Spleen (tissue), 11 donors: Measurements from ENCODE around the gene GRM1. TPM values are rescaled to one million over a fixed set of nuclear protein-coding genes. Genes with fewer than 3 reads are reported as not detected.

Experiments
- DNase-seq: peaks from one replicate; pipeline ENCODE4 v3.0.0-alpha.2; 2020
- H3K27ac ChIP-seq, 8 donors: fragments of 200-600 bp; sonication (generic) in 7 of 8; 1 replicate in 4 of 8; 2 replicates in 4 of 8; pipeline versions ENCODE4 v1.5.0 to v1.8.0; 2016 to 2021; ENCODE audit warnings: inconsistent platforms in 4 of 8, mild to moderate bottlenecking in 4 of 8, moderate library complexity in 1 of 8
- H3K27me3 ChIP-seq, 7 donors: fragments of 200-600 bp; sonication (generic) in 6 of 7; replicated peaks in 1 of 7; 1 replicate in 4 of 7; 2 replicates in 3 of 7; pipeline versions ENCODE4 v1.5.0 to v1.8.0; 2016 to 2021; ENCODE audit warnings: inconsistent platforms in 3 of 7, mild to moderate bottlenecking in 1 of 7
- H3K36me3 ChIP-seq, 6 donors: fragments of 200-600 bp; sonication (generic) in 5 of 6; 1 replicate in 4 of 6; 2 replicates in 2 of 6; pipeline versions ENCODE4 v1.5.0 to v1.8.0; 2016 to 2021; ENCODE audit warnings: inconsistent platforms in 2 of 6
- H3K4me1 ChIP-seq, 6 donors: fragments of 200-600 bp; sonication (generic) in 5 of 6; 1 replicate in 3 of 6; 2 replicates in 3 of 6; pipeline versions ENCODE4 v1.5.0 to v1.8.0; 2016 to 2021; ENCODE audit warnings: inconsistent platforms in 3 of 6
- H3K4me3 ChIP-seq, 8 donors: fragments of 200-600 bp; sonication (generic) in 7 of 8; 1 replicate in 4 of 8; 2 replicates in 4 of 8; pipeline versions ENCODE4 v1.5.0 to v1.8.0; 2016 to 2021; ENCODE audit warnings: inconsistent platforms in 4 of 8, mild to moderate bottlenecking in 4 of 8, moderate library complexity in 2 of 8
- H3K9me3 ChIP-seq, 8 donors: fragments of 200-600 bp; sonication (generic) in 7 of 8; 1 replicate in 4 of 8; 2 replicates in 4 of 8; pipeline versions ENCODE4 v1.5.0 to v1.8.0; 2016 to 2021; ENCODE audit warnings: inconsistent platforms in 4 of 8
- POLR2A ChIP-seq, 3 donors: fragments of 450-650 bp; IDR thresholded peaks; one replicate each; pipeline ENCODE4 v1.5.1; 2017; ENCODE audit warnings: antibody characterized with exemption in 3 of 3, mild to moderate bottlenecking in 1 of 3
- POLR2AphosphoS5 ChIP-seq, 3 donors: sonication (generic); formaldehyde crosslinking; IDR thresholded peaks; one replicate each; pipeline ENCODE4 v1.5.1; 2017; ENCODE audit warnings: antibody characterized with exemption in 3 of 3
- WGBS, 5 donors: extraction: QIAGEN DNeasy Blood & Tissue Kit in 3 of 5; methylation state at CpG; one replicate each; pipeline versions ENCODE4 v1.1.5 to v1.1.7; 2013 to 2018; 5-methylcytosine and 5-hydroxymethylcytosine counted together
- intact Hi-C: fragments of 100-400 bp; cut with DNase I; formaldehyde crosslinking; loops from one replicate; pipeline ENCODE4 v1.15.0; 2023; ENCODE audit warnings: low total_unique reads
- polyA plus RNA-seq, 3 donors: library from polyadenylated mRNA; stranded (reverse); fragments of 200-250 nt; gene quantifications; one replicate each; pipeline ENCODE4 v1.2.1, GENCODE V29; 2013
- total RNA-seq, 7 donors: library from RNA; depleted of rRNA in 3 of 7; stranded (reverse); fragments of >200 nt in 3 of 7; fragmentation: NEBNext Ultra II Directional in 4 of 7; extraction: Animal tissue kit (Norgen Biotek cat#: 25700) in 4 of 7; gene quantifications; one replicate each; pipeline versions ENCODE4 v1.1.0 to v1.2.1, GENCODE V29; 2016 to 2021
- TF ChIP-seq, protein P1 (sequence below), 11 experiments: fragments of 200-600 bp in 7 of 11; fragments of 450-650 bp in 4 of 11; sonication (generic) in 4 of 11; IDR thresholded peaks in 8 of 11; conservative IDR thresholded peaks in 3 of 11; 1 replicate in 7 of 11; 2 replicates in 4 of 11; pipeline versions ENCODE4 v1.4.0 to v1.8.0; 2016 to 2021; ENCODE audit warnings: antibody characterized with exemption in 11 of 11, inconsistent platforms in 4 of 11, mild to moderate bottlenecking in 1 of 11
- donor health status: healthy with polysubstance abuse.
- donor health status: DM: no; HTN: no; CAD: no; lungs with moderate emphysema.
- donor health status: DM: no; HTN: no; CAD: no.
- donor health status: Bipolar disorder and iron deficiency.
- donor health status: healthy.
- donor health status: DM: no; HTN: no; CAD: no.
- donor health status: DM: yes; HTN: yes; CAD: no.

The GRM1 gene
- total and polyA plus RNA-seq, 10 donors, result under 0.01 to 0.19 (median 0.09) TPM; not detected in 3

DNA sequence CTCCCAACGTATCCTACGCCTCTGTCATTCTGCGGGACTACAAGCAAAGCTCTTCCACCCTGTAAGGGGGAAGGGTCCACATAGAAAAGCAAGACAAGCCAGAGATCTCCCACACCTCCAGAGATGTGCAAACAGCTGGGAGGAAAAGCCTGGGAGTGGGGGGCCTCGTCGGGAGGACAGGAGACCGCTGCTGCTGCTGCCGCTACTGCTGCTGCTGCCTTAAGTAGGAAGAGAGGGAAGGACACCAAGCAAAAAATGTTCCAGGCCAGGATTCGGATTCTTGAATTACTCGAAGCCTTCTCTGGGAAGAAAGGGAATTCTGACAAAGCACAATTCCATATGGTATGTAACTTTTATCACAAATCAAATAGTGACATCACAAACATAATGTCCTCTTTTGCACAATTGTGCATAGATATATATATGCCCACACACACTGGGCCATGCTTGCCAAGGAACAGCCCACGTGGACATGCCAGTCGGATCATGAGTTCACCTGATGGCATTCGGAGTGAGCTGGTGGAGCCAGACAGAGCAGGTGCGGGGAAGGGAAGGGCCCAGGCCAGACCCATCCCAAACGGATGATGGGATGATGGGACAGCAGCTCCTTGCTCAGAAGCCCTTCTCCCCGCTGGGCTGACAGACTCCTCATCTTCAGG lies 406.0 kb downstream of the GRM1 start:
- intact Hi-C loops, result no loop called here
- Histone ChIP-seq H3K4me1 (peaks cover 0 to 9% (median 0%) of the 10 kb centered on the region in 6 donors), H3K4me3 (peak overlapping the region in 7 of 8 donors; percentile 7 to 64 (median 28)), H3K36me3 (no peaks in the 10 kb centered on the region), H3K9me3 (no peaks in the 10 kb centered on the region), H3K27me3 (peaks cover 0 to 18% (median 0%) of the 10 kb centered on the region in 7 donors), H3K27ac (no peak overlapping the region)
- TF ChIP-seq POLR2AphosphoS5 (IDR thresholded peaks at IDR 0.05), result no peak
- TF ChIP-seq, protein P1, sequence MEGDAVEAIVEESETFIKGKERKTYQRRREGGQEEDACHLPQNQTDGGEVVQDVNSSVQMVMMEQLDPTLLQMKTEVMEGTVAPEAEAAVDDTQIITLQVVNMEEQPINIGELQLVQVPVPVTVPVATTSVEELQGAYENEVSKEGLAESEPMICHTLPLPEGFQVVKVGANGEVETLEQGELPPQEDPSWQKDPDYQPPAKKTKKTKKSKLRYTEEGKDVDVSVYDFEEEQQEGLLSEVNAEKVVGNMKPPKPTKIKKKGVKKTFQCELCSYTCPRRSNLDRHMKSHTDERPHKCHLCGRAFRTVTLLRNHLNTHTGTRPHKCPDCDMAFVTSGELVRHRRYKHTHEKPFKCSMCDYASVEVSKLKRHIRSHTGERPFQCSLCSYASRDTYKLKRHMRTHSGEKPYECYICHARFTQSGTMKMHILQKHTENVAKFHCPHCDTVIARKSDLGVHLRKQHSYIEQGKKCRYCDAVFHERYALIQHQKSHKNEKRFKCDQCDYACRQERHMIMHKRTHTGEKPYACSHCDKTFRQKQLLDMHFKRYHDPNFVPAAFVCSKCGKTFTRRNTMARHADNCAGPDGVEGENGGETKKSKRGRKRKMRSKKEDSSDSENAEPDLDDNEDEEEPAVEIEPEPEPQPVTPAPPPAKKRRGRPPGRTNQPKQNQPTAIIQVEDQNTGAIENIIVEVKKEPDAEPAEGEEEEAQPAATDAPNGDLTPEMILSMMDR (IDR thresholded peaks at IDR 0.05 in 8 of 11, conservative IDR thresholded peaks at IDR 0.05 in 3 of 11), result no peak
- no peak for TF ChIP-seq POLR2A (IDR thresholded peaks at IDR 0.05)
- 57 to 60% (median 59%) methylated on average over 13 to 15 of the region's 15 CpGs for WGBS, 5 donors
- no peak for DNase-seq

DNA sequence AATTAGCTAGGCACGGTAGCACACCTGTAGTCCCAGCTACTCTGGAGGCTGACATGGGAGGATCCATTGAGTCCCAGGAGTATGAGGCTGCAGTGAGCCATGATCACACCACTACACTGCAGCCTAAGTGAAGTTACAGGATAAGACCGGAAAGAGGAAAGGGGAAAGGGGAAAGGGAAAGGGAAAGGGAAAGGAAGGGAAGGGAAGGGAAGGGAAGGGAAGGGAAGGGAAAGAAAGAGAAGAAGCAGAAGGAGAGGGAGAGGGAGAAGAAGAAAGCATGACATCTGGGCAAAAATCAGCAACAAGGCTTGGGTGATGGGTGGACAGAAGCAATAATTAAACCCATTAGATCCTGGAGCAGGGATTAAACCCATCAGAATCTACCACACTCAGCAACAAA lies 413.0 kb downstream of the GRM1 start:
- Histone ChIP-seq H3K27ac (no peak overlapping the region), H3K36me3 (no peaks in the 10 kb centered on the region), H3K27me3 (peaks cover 0 to 7% (median 0%) of the 10 kb centered on the region in 7 donors), H3K4me3 (no peak overlapping the region), H3K9me3 (no peaks in the 10 kb centered on the region), H3K4me1 (no peaks in the 10 kb centered on the region)
- TF ChIP-seq, protein P1 (IDR thresholded peaks at IDR 0.05 in 8 of 11, conservative IDR thresholded peaks at IDR 0.05 in 3 of 11), result no peak
- no peak for TF ChIP-seq POLR2A (IDR thresholded peaks at IDR 0.05)
- intact Hi-C loops, result no loop called here
- WGBS, 5 donors, result 83 to 98% (median 87%) methylated on average over 2 of the region's 2 CpGs
- no peak for DNase-seq

DNA sequence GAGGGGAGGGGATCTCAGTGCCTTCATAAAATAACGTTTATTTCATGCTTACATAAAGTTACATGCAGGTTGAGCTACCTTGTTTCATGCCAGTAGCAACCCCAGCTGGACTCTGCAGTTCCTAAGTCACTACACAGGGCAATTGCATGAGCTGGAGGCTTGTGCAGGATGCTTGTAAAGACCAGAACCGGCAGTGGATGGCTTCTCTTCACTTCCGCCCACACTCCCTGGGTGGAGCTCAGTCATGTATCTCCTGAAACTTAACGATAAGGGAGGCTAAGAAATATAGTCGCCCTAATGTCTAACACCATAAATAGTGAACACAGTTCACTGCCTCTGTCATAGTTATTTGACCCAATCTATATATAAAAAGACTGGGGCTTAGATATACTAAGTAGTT lies 415.3 kb downstream of the GRM1 start:
- no peaks in the 10 kb centered on the region for H3K4me1 ChIP-seq
- H3K9me3 ChIP-seq, result peaks cover 0 to 13% (median 8%) of the 10 kb centered on the region in 8 donors
- no peak for DNase-seq
- H3K4me3 ChIP-seq, result no peak overlapping the region
- H3K36me3 ChIP-seq, result no peaks in the 10 kb centered on the region
- TF ChIP-seq, protein P1 (IDR thresholded peaks at IDR 0.05 in 8 of 11, conservative IDR thresholded peaks at IDR 0.05 in 3 of 11), result no peak
- TF ChIP-seq POLR2A (IDR thresholded peaks at IDR 0.05) (no peak), POLR2AphosphoS5 (IDR thresholded peaks at IDR 0.05) (no peak)
- intact Hi-C loops, result no loop called here
- 65 to 72% (median 70%) methylated on average over 5 of the region's 5 CpGs for WGBS, 5 donors
- no peaks in the 10 kb centered on the region for H3K27me3 ChIP-seq
- no peak overlapping the region for H3K27ac ChIP-seq

DNA sequence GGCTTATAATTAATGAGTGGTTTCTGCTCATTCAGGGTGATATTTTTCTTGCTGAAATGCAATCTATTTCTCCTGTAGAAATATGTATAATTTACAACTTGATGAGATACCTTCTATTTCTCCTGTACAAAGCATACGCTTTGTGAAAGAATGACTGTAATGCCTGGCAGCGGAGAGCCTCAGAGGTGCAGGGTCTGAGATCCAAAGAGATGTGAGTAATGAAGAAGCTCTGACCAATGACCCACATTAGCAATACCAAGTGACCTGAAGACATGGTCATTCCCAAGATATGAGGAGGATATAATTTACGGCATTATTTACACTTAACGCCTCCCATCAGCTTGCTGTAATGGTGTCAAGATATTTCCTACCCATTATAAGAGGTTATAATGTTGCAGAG lies 416.4 kb downstream of the GRM1 start:
- intact Hi-C loops, result no loop called here
- H3K27ac ChIP-seq, result no peak overlapping the region
- no peaks in the 10 kb centered on the region for H3K27me3 ChIP-seq
- no peak overlapping the region for H3K4me3 ChIP-seq
- H3K4me1 ChIP-seq, result no peaks in the 10 kb centered on the region
- TF ChIP-seq POLR2AphosphoS5 (IDR thresholded peaks at IDR 0.05) (no peak), POLR2A (IDR thresholded peaks at IDR 0.05) (no peak)
- TF ChIP-seq, protein P1 (IDR thresholded peaks at IDR 0.05 in 8 of 11, conservative IDR thresholded peaks at IDR 0.05 in 3 of 11), result no peak
- H3K9me3 ChIP-seq, result peaks cover 0 to 18% (median 9%) of the 10 kb centered on the region in 8 donors
- no peak for DNase-seq
- H3K36me3 ChIP-seq, result no peaks in the 10 kb centered on the region
- WGBS, 5 donors, result 91 to 99% (median 93%) methylated on average over 4 of the region's 4 CpGs
